GM21576 (cell line): ENCODE results near the gene DOP1B.
A peak's percentile ranks its signal among the peaks of the same experiment; 100 is the strongest.
"Not testable (repeated sequence)": the region's sequence is repeated elsewhere in the genome, so short reads cannot be mapped to it uniquely, and the experiment has no call there.

ENCODE experiments used
- ATAC-seq: cut with Tn5 transposase; IDR thresholded peaks from one replicate; pipeline ENCODE4 v1.9.1; 2021; ENCODE audit warnings: mild to moderate bottlenecking, moderate library complexity; ENCODE audit not compliant: unreplicated experiment

Gene DOP1B

DNA sequence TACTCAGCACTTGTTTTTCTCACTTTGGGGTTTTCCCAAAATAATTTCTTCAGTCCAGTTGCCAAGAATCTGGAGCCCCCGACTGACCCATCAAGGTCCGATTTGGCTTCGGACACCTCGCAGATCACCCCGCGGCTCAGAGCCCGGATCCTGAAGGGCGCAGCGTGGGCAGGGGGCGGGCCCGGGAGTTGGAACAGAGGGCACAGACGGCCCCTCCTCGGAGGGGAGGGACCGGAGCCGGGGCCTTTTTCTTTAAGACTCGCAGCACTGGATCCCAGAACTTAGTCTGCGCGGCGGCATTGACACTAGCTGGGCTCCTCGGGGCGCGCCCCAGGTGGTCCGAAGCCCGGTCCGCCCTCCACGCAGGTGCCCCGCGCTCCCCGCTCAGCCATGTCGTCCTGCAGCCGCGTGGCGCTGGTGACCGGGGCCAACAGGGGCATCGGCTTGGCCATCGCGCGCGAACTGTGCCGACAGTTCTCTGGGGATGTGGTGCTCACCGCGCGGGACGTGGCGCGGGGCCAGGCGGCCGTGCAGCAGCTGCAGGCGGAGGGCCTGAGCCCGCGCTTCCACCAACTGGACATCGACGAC lies 21.7 kb upstream of the DOP1B start, which contains the start of gene CBR3:
Gene CBR3, plus strand, starts transcription at position 277 of the 588 bp plus-strand sequence. Its CDS starts 114 bp downstream, at position 391.
- no peak for ATAC-seq

GRCh38 chr21:36135391-36136102 lies 21.1 kb upstream of the DOP1B start:
- peak; percentile 43 for ATAC-seq

- ATAC-seq = not testable (repeated sequence)
Measured at GRCh38 chr21:36139791-36140190, 16.8 kb upstream of the DOP1B start.

DNA sequence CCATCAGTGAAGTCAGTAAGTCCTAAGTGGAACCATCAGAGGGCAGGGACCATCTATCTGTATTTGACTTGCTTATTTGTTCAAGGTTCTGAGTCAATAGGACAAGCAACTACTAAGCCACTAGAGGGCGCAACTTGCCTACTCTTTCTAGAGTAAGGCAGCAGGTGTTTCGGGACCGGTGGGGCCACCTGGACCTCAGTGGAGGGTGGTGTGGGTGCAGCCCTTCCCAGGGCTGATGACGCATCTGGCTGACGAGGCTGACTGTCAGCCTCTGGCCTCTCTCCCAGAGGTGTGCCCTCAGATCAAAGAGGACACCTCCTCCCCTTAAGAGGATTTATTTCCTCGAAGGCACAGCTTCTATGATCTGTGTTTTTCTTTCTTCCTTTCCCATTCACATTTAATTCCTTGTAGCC lies 15.1 kb upstream of the DOP1B start:
- ATAC-seq = peak; percentile 82

- ATAC-seq = not testable (repeated sequence)
Measured at GRCh38 chr21:36144233-36144632, 12.4 kb upstream of the DOP1B start.

DNA sequence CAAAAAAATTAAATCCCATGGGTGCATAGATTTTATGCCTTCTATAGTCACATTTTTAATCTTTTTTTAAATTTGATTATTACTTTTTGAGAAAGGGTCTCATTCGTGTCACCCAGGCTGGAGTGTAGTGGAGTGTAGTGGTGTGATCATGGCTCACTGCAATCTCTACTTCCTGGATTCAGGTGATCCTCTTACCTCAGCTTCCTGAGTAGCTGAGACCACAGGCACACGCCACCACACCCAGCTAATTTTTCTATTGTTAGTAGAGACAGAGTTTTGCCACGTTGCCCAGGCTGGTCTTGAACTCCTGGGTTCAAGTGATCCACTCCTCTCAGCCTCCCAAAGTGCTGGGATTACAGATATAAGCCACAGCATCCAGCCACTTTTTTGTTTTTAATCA lies 11.4 kb upstream of the DOP1B start:
- no peak for ATAC-seq

GRCh38 chr21:36147911-36148310 lies 8.7 kb upstream of the DOP1B start:
- ATAC-seq = no peak

DNA sequence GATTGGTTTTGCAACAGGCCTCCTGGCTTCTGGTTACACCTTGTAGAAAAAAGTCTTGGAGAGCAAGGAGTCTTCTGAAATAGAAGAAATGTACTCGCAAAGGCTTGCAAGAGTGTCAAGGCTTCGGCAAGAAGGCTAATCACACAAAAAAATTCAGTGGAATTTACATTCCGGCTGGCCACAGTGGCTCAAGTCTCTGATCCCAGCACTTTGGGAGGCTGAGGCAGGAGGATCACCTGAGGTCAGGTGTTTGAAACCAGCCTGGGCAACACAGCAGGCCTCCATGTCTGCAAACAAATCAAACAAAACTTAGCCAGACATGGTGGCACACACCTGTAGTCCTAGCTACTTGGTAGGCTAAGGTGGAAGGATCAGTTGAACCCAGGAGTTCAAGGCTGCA lies 7.7 kb upstream of the DOP1B start:
- ATAC-seq = no peak

GRCh38 chr21:36149788-36150711 lies 6.6 kb upstream of the DOP1B start:
- peak; percentile 66 for ATAC-seq

DNA sequence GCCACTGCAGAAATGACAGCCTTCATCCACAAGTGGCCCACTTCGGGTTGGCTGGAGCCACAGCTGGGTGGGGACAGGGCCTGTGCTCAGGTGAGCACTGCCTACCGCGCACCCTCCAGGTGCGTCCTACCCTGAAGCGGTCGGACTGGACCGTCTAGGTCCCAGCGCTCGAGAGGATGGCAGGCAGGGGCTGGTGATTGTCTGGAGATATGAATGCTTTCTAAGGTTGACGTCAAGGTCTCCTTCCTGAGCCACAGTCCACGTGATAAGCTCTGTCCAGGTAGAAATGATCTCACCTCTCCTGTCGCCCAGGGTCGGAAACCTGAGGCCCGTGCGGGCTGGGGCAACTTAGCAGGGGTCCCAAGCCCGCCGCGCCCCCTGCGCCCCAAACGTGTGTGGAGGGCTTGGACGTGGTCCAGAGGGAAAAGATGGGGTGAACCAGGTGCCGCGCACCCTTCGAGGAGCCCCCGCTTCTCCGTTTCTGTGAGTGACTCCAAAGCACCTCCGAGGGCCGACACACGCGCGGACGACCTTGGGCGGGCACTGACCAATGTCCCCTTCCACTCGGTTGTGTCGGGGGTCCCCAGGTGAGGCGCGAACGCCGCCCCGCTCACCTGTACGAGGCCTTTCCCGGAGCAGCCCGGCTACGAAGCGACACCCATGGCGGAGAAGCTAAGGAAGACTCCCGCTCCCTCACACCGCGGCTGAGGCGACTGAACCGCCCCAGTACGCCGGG lies 853 bp upstream of the DOP1B start:
- ATAC-seq = no peak

DNA sequence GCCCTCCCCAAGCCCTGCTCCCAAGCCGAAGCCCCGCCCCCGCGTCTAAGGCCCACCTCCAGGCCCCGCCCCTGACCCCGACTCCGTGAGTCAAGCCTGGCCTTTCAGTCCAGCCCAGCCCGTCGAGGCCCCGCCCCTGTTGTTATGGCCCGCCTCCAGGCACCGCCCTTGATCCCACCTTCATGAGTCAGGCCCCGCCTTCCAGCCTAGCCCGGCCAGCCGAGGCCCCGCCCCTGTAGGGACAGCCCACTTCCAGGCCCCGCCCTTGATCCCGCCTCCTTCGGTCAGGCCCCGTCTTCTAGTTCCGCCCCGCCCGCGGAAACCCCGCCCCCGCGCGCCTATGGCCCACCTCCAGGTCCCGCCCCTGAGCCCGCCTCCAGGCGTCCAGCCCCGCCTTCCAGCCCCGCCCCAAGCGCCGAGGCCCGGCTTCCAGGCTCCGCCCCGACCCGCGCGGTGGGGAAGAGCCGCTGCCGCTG lies 247 bp upstream of the DOP1B start:
- ATAC-seq = peak; percentile 90

DNA sequence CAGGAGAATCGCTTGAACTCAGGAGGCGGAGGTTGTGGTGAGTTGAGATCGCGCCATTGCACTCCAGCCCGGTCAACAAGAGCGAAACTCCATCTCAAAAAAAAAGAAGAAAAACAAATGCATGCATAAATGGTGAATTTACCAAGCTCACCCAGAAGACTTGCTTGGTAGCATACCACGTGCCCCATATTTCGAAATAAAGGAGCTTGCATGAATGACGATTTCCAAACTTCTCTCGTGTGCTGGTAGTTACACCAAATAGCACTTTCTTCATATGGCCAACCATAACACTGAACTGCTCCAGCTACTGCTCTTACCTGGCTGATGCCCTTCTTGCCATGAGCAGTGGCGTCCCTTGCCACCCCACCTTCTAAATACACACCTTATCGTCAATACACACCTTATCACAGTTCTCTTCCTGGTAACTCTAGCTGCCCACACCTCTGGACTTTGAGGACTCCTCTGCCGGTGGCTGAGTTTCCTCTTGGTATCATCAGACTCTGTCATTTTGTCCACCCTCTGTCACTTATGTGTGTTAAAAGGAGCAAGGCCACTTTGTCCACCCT lies 2.8 kb downstream of the DOP1B start:
- ATAC-seq = no peak

GRCh38 chr21:36160850-36161178 lies 4.2 kb downstream of the DOP1B start:
- no peak for ATAC-seq

GRCh38 chr21:36162631-36163030 lies 6.0 kb downstream of the DOP1B start:
- no peak for ATAC-seq

GRCh38 chr21:36163750-36164741 lies 7.4 kb downstream of the DOP1B start:
- no peak for ATAC-seq

GRCh38 chr21:36165356-36165755 lies 8.7 kb downstream of the DOP1B start:
- ATAC-seq = no peak

DNA sequence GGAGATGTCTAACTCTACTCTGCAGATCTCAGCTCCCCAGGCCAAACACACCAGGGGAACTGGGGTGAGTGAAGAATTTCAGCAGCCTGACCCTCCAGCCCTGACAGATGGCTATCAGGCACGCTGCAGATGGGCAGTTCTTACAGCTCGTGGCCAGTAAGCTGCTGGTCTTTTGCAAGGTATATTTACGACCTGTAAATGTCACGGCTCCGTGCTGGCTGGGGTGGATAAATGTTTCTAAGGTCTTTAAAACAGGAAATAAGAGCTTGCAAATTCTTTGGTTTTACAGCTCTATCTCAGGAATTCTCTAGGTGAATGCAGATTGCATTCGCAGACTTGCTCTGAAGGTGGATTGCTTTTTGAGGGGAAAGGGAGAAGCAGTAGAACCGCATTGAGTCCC lies 10.1 kb downstream of the DOP1B start:
- no peak for ATAC-seq

DNA sequence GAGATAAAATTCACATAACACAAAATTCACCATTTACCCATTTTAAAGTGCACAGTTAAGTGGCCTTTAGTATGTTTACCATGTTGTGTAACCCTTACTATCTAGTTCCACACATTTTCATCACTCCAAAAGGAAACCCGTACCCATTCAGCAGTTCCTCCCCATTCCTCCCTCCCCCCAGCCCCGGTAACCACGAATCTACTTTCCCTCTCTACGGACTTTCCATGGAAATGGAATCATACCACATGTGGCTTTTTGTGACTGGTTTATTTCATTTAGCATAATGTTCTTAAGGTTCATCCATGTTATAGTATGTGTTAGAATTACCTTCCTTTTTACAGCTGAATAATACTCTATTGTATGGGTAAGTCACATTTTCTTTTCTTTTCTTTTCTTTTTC lies 10.9 kb downstream of the DOP1B start:
- no peak for ATAC-seq

GRCh38 chr21:36169470-36170128 lies 13.0 kb downstream of the DOP1B start:
- ATAC-seq = no peak
